A549 (cell line): ENCODE results near the gene ECEL1. TPM values are rescaled to one million over a fixed set of nuclear protein-coding genes. Genes with fewer than 3 reads are reported as not detected.

Source experiments
- ATAC-seq, 2 experiments: fragments of 200-7000 bp in 1 of 2; fragments of >200 bp in 1 of 2; cut with Nextera tagmentation in 1 of 2; cut with Tn5 transposase in 1 of 2; 3 replicates each; pipeline versions ENCODE4 v1.8.0 to v1.9.1; 2018 to 2020; ENCODE audit warnings: mild to moderate bottlenecking in 1 of 2, moderate library complexity in 1 of 2
- CTCF ChIA-PET: fragments of 300-600 bp; sonication (Branson Sonifier 250); formaldehyde crosslinking; extraction: SDS; loops from one replicate; lab custom pipeline; 2021; ENCODE audit warnings: antibody characterized with exemption, inconsistent platforms; lab: Yijun Ruan, JAX
- POLR2A ChIA-PET: fragments of 350-600 bp; formaldehyde crosslinking; extraction: SDS; loops from one replicate; lab custom pipeline; 2021; ENCODE audit warnings: antibody characterized with exemption, inconsistent platforms; lab: Yijun Ruan, JAX
- DNase-seq, 2 experiments: peaks; one replicate each; pipeline versions ENCODE4 v3.0.0 to v3.0.0-alpha.2; 2011 to 2016; ENCODE audit warnings: low read depth in 1 of 2, low spot score in 1 of 2
- FAIRE-seq: peaks from 2 replicates; lab custom pipeline; 2011; peaks lifted over from hg19 to GRCh38; lab: Jason Lieb, UNC
- H3K27ac ChIP-seq, 2 experiments: fragments of >200 bp; sonication (Bioruptor Twin); formaldehyde crosslinking; 3 replicates each; pipeline ENCODE4 v1.5.1; 2016 to 2017
- H3K4me1 ChIP-seq: fragments of >200 bp; sonication (Bioruptor Twin); formaldehyde crosslinking; 3 replicates; pipeline ENCODE4 v1.6.1; 2016
- H3K4me2 ChIP-seq: fragments of >200 bp; sonication (Bioruptor Twin); formaldehyde crosslinking; 3 replicates; pipeline ENCODE4 v1.6.1; 2016
- H3K4me3 ChIP-seq: fragments of >200 bp; sonication (Bioruptor Twin); formaldehyde crosslinking; 3 replicates; pipeline ENCODE4 v1.5.1; 2016
- H3K9me3 ChIP-seq: fragments of >200 bp; sonication (Bioruptor Twin); formaldehyde crosslinking; 3 replicates; pipeline ENCODE4 v1.6.1; 2016
- ATOH8 ChIP-seq: fragments of 250-450 bp; sonication (Bioruptor Pico); IDR thresholded peaks from 2 replicates; pipeline ENCODE4 v1.5.0; 2020; ENCODE audit warnings: low read depth, mild to moderate bottlenecking, moderate library complexity
- BHLHE40 ChIP-seq: IDR thresholded peaks from 2 replicates; pipeline ENCODE4 v1.6.1; 2012; ENCODE audit warnings: low read depth, low read length, inconsistent platforms
- CHD4 ChIP-seq: fragments of 200-600 bp; sonication (generic); IDR thresholded peaks from 2 replicates; pipeline ENCODE4 v1.6.1; 2016; ENCODE audit warnings: antibody characterized with exemption, mild to moderate bottlenecking, borderline replicate concordance
- EHMT2 ChIP-seq: fragments of 200-600 bp; sonication (generic); IDR thresholded peaks from 2 replicates; pipeline ENCODE4 v1.6.1; 2016; ENCODE audit warnings: antibody characterized with exemption, low read depth, mild to moderate bottlenecking, moderate library complexity
- ESRRA ChIP-seq: fragments of 150-350 bp; IDR thresholded peaks from 2 replicates; pipeline ENCODE4 v1.6.1; 2014; ENCODE audit warnings: mild to moderate bottlenecking, low read length, borderline replicate concordance
- FOXS1 ChIP-seq: fragments of 250-450 bp; sonication (Bioruptor Pico); IDR thresholded peaks from 2 replicates; pipeline ENCODE4 v1.5.0; 2020; ENCODE audit warnings: mild to moderate bottlenecking, moderate library complexity
- HMGXB4 ChIP-seq: fragments of 250-450 bp; sonication (Bioruptor Pico); IDR thresholded peaks from 2 replicates; pipeline ENCODE4 v1.5.0; 2021; ENCODE audit warnings: mild to moderate bottlenecking, moderate library complexity, borderline replicate concordance
- KDM1A ChIP-seq: fragments of 200-600 bp; sonication (generic); IDR thresholded peaks from 2 replicates; pipeline ENCODE4 v1.6.1; 2016; ENCODE audit warnings: low read depth, mild to moderate bottlenecking
- NR3C1 ChIP-seq: fragments of >200 bp; sonication (Bioruptor Twin); formaldehyde crosslinking; IDR thresholded peaks from 3 replicates; pipeline ENCODE4 v1.6.1; 2017
- PHF8 ChIP-seq: fragments of 200-600 bp; sonication (generic); IDR thresholded peaks from 2 replicates; pipeline ENCODE4 v1.6.1; 2016; ENCODE audit warnings: low read depth, mild to moderate bottlenecking, antibody characterized with exemption, moderate library complexity, borderline replicate concordance
- POLR2AphosphoS2 ChIP-seq: conservative IDR thresholded peaks from 2 replicates; pipeline ENCODE4 v1.6.1; 2012; ENCODE audit warnings: low read length, improper control_type of control experiment, inconsistent platforms
- RCOR1 ChIP-seq: fragments of 150-350 bp; IDR thresholded peaks from 2 replicates; pipeline ENCODE4 v1.6.1; 2014; ENCODE audit warnings: antibody characterized with exemption, low read length, low read depth
- REST ChIP-seq: fragments of 200-600 bp; sonication (generic); IDR thresholded peaks from 2 replicates; pipeline ENCODE4 v1.6.1; 2016; ENCODE audit warnings: antibody characterized with exemption, mild to moderate bottlenecking, moderate library complexity
- RFX5 ChIP-seq: fragments of 450-650 bp; IDR thresholded peaks from 2 replicates; pipeline ENCODE4 v1.7.1; 2014; ENCODE audit warnings: antibody characterized with exemption, mild to moderate bottlenecking, moderate library complexity
- USF2 ChIP-seq: fragments of 450-650 bp; IDR thresholded peaks from 2 replicates; pipeline ENCODE4 v1.6.1; 2014; ENCODE audit warnings: antibody characterized with exemption
- WGBS: methylation state at CpG from one replicate; pipeline ENCODE4 v1.1.6; 2017; ENCODE audit errors: missing lambda C conversion rate; 5-methylcytosine and 5-hydroxymethylcytosine counted together
- polyA plus RNA-seq, 4 experiments: library from polyadenylated mRNA; depleted of rRNA in 3 of 4; stranded (reverse); fragments of >200 nt; fragmentation: RNase III in 1 of 4; extraction: RNeasy Plus Mini Kit Qiagen cat#74134 plus additional on column Dnase treatment in 1 of 4; gene quantifications; 2 replicates in 3 of 4; 3 replicates in 1 of 4; pipeline ENCODE4 v1.2.3, GENCODE V29; 2011 to 2017

ECEL1 gene
- polyA plus RNA-seq, 2 of the 4 experiments (the other 2 are of a cell fraction), result 0.12 to 0.18 TPM

- TF ChIP-seq REST, result no peak
- no peak for TF ChIP-seq ATOH8
- no peak for TF ChIP-seq EHMT2
Observed at GRCh38 chr2:232458661-232459418, 28.8 kb downstream of the ECEL1 start (continued).

GRCh38 chr2:232458051-232458660, 29.5 kb downstream of the ECEL1 start:
- ATAC-seq, result no peak

More at GRCh38 chr2:232458051-232458660, 29.5 kb downstream of the ECEL1 start:
- CTCF ChIA-PET, result interaction anchor here (1.2 to 2.3 kb wide), 3 partner anchors 11 to 62 kb away, joined by 5 to 7 read pairs (median 6); partner anchors contain the start of gene PRSS56
- H3K4me1 ChIP-seq, result no peaks in the 10 kb centered on the region
- TF ChIP-seq KDM1A, result no peak
- no peak for TF ChIP-seq HMGXB4 (CRISPR knock-in tag)
- TF ChIP-seq FOXS1 (CRISPR knock-in tag), result no peak
- no peak for TF ChIP-seq RCOR1
- TF ChIP-seq POLR2AphosphoS2, result no peak
- no peak for TF ChIP-seq USF2
- TF ChIP-seq BHLHE40, result no peak
- TF ChIP-seq ESRRA, result no peak
- no peak for TF ChIP-seq CHD4
- no peak for TF ChIP-seq NR3C1
- TF ChIP-seq RFX5, result no peak
- no peak for TF ChIP-seq PHF8
- TF ChIP-seq, all 56 proteins: peak for 0
- DNase-seq, result no peak
- Histone ChIP-seq H3K27ac (no peak overlapping the region), H3K4me2 (no peak overlapping the region), H3K4me3 (no peak overlapping the region), H3K9me3 (no peaks in the 10 kb centered on the region)
- FAIRE-seq, result no peak
- 56% methylated on average over 18 of the region's 25 CpGs for WGBS
- POLR2A ChIA-PET, result no interaction called here
